Breast epithelium (tissue), 4 donors: ENCODE measurements around the gene ARL4D. TPM values are rescaled to one million over a fixed set of nuclear protein-coding genes. Genes with fewer than 3 reads are reported as not detected.
"Not testable (repeated sequence)": the region's sequence is repeated elsewhere in the genome, so short reads cannot be mapped to it uniquely, and the experiment has no call there.

Experiments used
- DNase-seq, 2 donors: peaks; one replicate each; pipeline ENCODE4 v3.0.0-alpha.2; 2019; ENCODE audit warnings: low spot score in 2 of 2
- H3K27ac ChIP-seq, 2 donors: fragments of 200-600 bp; sonication (generic) in 1 of 2; one replicate each; pipeline ENCODE4 v1.5.1; 2016 to 2019; ENCODE audit warnings: mild to moderate bottlenecking in 1 of 2
- H3K27me3 ChIP-seq, 2 donors: fragments of 200-600 bp; sonication (generic) in 1 of 2; one replicate each; pipeline versions ENCODE4 v1.5.1 to v1.6.0; 2017 to 2019; ENCODE audit warnings: control low read depth in 1 of 2, mild to moderate bottlenecking in 1 of 2
- H3K36me3 ChIP-seq: fragments of 200-600 bp; one replicate; pipeline ENCODE4 v1.5.1; 2019
- H3K4me1 ChIP-seq, 2 donors: fragments of 200-600 bp; sonication (generic); one replicate each; pipeline ENCODE4 v1.5.1; 2016 to 2019; ENCODE audit warnings: control low read depth in 1 of 2
- H3K4me3 ChIP-seq, 3 donors: fragments of 200-600 bp; sonication (generic); 1 replicate in 2 of 3; 2 replicates in 1 of 3; pipeline ENCODE4 v1.5.1; 2016 to 2019; ENCODE audit warnings: mild to moderate bottlenecking in 3 of 3, moderate library complexity in 2 of 3
- H3K9me3 ChIP-seq, 2 donors: fragments of 200-600 bp; sonication (generic) in 1 of 2; one replicate each; pipeline ENCODE4 v1.5.1; 2016 to 2019; ENCODE audit warnings: control low read depth in 1 of 2
- CTCF ChIP-seq, 3 donors: fragments of 450-650 bp; IDR thresholded peaks; one replicate each; pipeline ENCODE4 v1.5.1; 2016 to 2017; ENCODE audit warnings: antibody characterized with exemption in 3 of 3, mild to moderate bottlenecking in 3 of 3, moderate library complexity in 3 of 3
- POLR2A ChIP-seq: fragments of 450-650 bp; IDR thresholded peaks from one replicate; pipeline ENCODE4 v1.6.1; 2016; ENCODE audit warnings: antibody characterized with exemption, mild to moderate bottlenecking, moderate library complexity
- POLR2AphosphoS5 ChIP-seq, 3 donors: sonication (generic); formaldehyde crosslinking; IDR thresholded peaks; one replicate each; pipeline ENCODE4 v1.6.1; 2017; ENCODE audit warnings: antibody characterized with exemption in 3 of 3
- intact Hi-C: fragments of 100-400 bp; cut with DNase I; formaldehyde crosslinking; loops from one replicate; pipeline ENCODE4 v1.15.1; 2023; ENCODE audit warnings: low total_unique reads
- total RNA-seq, 3 donors: library from RNA; depleted of rRNA; stranded (reverse); fragments of >200 nt; gene quantifications; one replicate each; pipeline ENCODE4 v1.1.0, GENCODE V29; 2016

The ARL4D gene
- total RNA-seq, 3 donors from 2014 or later = 6.1 to 15.4 (median 7.2) TPM

GRCh38 chr17:43365356-43365755 is 33.4 kb upstream of the ARL4D start:
- no peaks in the 10 kb centered on the region for H3K9me3 ChIP-seq
- intact Hi-C loops = no loop called here
- no peak overlapping the region for H3K4me3 ChIP-seq
- no peaks in the 10 kb centered on the region for H3K27me3 ChIP-seq
- peaks cover 4 to 5% of the 10 kb centered on the region in 2 donors for H3K4me1 ChIP-seq
- no peaks in the 10 kb centered on the region for H3K36me3 ChIP-seq
- TF ChIP-seq POLR2A = no peak
- no peak for TF ChIP-seq CTCF (IDR thresholded peaks at IDR 0.05)
- no peak for TF ChIP-seq POLR2AphosphoS5 (IDR thresholded peaks at IDR 0.05)
- no peak overlapping the region for H3K27ac ChIP-seq
- DNase-seq = no peak

- H3K4me1 ChIP-seq, H3K4me3 ChIP-seq, intact Hi-C loops, H3K27ac ChIP-seq, H3K27me3 ChIP-seq, H3K9me3 ChIP-seq, DNase-seq, H3K36me3 ChIP-seq: not testable (repeated sequence)
Observed at GRCh38 chr17:43365921-43366320, 32.9 kb upstream of the ARL4D start.

GRCh38 chr17:43366891-43367736 is 31.7 kb upstream of the ARL4D start:
- Histone ChIP-seq H3K4me3 (peak overlapping the region; percentile 54 to 85 (median 70)), H3K27me3 (no peaks in the 10 kb centered on the region), H3K9me3 (no peaks in the 10 kb centered on the region), H3K4me1 (peaks cover 4 to 5% of the 10 kb centered on the region in 2 donors), H3K36me3 (no peaks in the 10 kb centered on the region), H3K27ac (peak overlapping the region; percentile 100)
- no peak for DNase-seq
- intact Hi-C loops = no loop called here
- TF ChIP-seq CTCF (IDR thresholded peaks at IDR 0.05) (no peak), POLR2A (no peak), POLR2AphosphoS5 (IDR thresholded peaks at IDR 0.05) (no peak)

GRCh38 chr17:43367737-43368242 is 31.0 kb upstream of the ARL4D start:
- Histone ChIP-seq H3K4me3 (peak overlapping the region; percentile 54 to 85 (median 70)), H3K27ac (peak overlapping the region; percentile 100), H3K27me3 (no peaks in the 10 kb centered on the region), H3K9me3 (no peaks in the 10 kb centered on the region), H3K36me3 (no peaks in the 10 kb centered on the region), H3K4me1 (peaks cover 4 to 5% of the 10 kb centered on the region in 2 donors)
- peak in 1 of 3 donors; percentile 11 for TF ChIP-seq CTCF (IDR thresholded peaks at IDR 0.05)
- peak in 2 of 3 donors; percentile 93 to 100 for TF ChIP-seq POLR2AphosphoS5 (IDR thresholded peaks at IDR 0.05)
- TF ChIP-seq POLR2A = no peak
- intact Hi-C loops = no loop called here
- DNase-seq = no peak

GRCh38 chr17:43368740-43369506 is 29.9 kb upstream of the ARL4D start:
- peak; percentile 82 for DNase-seq
- Histone ChIP-seq H3K9me3 (no peaks in the 10 kb centered on the region), H3K4me3 (peak overlapping the region; percentile 54 to 85 (median 70)), H3K36me3 (no peaks in the 10 kb centered on the region), H3K27me3 (no peaks in the 10 kb centered on the region), H3K4me1 (peaks cover 4 to 5% of the 10 kb centered on the region in 2 donors), H3K27ac (peak overlapping the region; percentile 100)
- TF ChIP-seq POLR2A (peak; percentile 37), CTCF (IDR thresholded peaks at IDR 0.05) (no peak), POLR2AphosphoS5 (IDR thresholded peaks at IDR 0.05) (peak; percentile 20 to 40 (median 38))
- intact Hi-C loops = no loop called here
